A673 (cell line): ENCODE results near the gene CDK5RAP2. TPM values are rescaled to one million over a fixed set of nuclear protein-coding genes. Genes with fewer than 3 reads are reported as not detected.
A peak's percentile ranks its signal among the peaks of the same experiment; 100 is the strongest.

Experiments
- BruUV-seq: library from RNA; stranded (reverse); fragments of 400-500 nt; replicated peaks from 2 replicates; lab custom pipeline; 2021; lab: Mats Ljungman, UMichigan
- CTCF ChIA-PET: fragments of 300-600 bp; sonication (Branson Sonifier 250); formaldehyde crosslinking; loops from one replicate; lab custom pipeline; 2022; ENCODE audit warnings: antibody characterized with exemption; lab: Charles Lee
- POLR2A ChIA-PET: fragments of 300-600 bp; sonication (Branson Sonifier 250); formaldehyde crosslinking; loops from one replicate; lab custom pipeline; 2022; ENCODE audit warnings: antibody characterized with exemption; ENCODE audit not compliant: low non-redundant PET; lab: Charles Lee
- DNase-seq: peaks from one replicate; pipeline ENCODE4 v3.0.0-alpha.2; 2015; ENCODE audit warnings: low spot score
- H3K27ac ChIP-seq: fragments of 200-600 bp; sonication (generic); 2 replicates; pipeline ENCODE4 v1.5.1; 2016; ENCODE audit warnings: mixed run types, low read depth, mild to moderate bottlenecking, mixed read lengths, antibody characterized with exemption, low read length; ENCODE audit not compliant: poor library complexity, severe bottlenecking
- H3K27me3 ChIP-seq: fragments of 200-600 bp; sonication (generic); replicated peaks from 2 replicates; pipeline ENCODE4 v1.6.1; 2017; ENCODE audit warnings: mixed run types, low read depth, mild to moderate bottlenecking, mixed read lengths, antibody characterized with exemption, low read length; ENCODE audit not compliant: insufficient read depth, poor library complexity
- H3K36me3 ChIP-seq: fragments of 200-600 bp; sonication (generic); 2 replicates; pipeline ENCODE4 v1.6.1; 2016; ENCODE audit warnings: mixed run types, mild to moderate bottlenecking, mixed read lengths, antibody characterized with exemption, low read length; ENCODE audit not compliant: insufficient read depth, poor library complexity, severe bottlenecking
- H3K4me1 ChIP-seq: fragments of 200-600 bp; sonication (generic); 2 replicates; pipeline ENCODE4 v1.6.1; 2017; ENCODE audit warnings: mixed run types, mild to moderate bottlenecking, mixed read lengths, antibody characterized with exemption, low read length; ENCODE audit not compliant: insufficient read depth, poor library complexity, severe bottlenecking
- H3K4me3 ChIP-seq: fragments of 200-600 bp; sonication (generic); 2 replicates; pipeline ENCODE4 v1.5.1; 2016; ENCODE audit warnings: low read depth, mixed run types, mild to moderate bottlenecking, mixed read lengths, low read length; ENCODE audit not compliant: poor library complexity, severe bottlenecking
- H3K9me3 ChIP-seq: fragments of 200-600 bp; sonication (generic); 2 replicates; pipeline ENCODE4 v1.6.1; 2016; ENCODE audit warnings: mixed run types, low read depth, mild to moderate bottlenecking, mixed read lengths, antibody characterized with exemption, low read length; ENCODE audit not compliant: poor library complexity, severe bottlenecking
- EZH2 ChIP-seq: fragments of 200-600 bp; sonication (generic); IDR thresholded peaks from 2 replicates; pipeline ENCODE4 v1.6.1; 2017; ENCODE audit warnings: borderline replicate concordance, low read depth, mild to moderate bottlenecking, mixed read lengths, antibody characterized with exemption, low read length; ENCODE audit not compliant: poor library complexity, severe bottlenecking
- intact Hi-C: fragments of 100-400 bp; cut with micrococcal nuclease; formaldehyde crosslinking; loops from one replicate; pipeline ENCODE4 v1.10.0; 2022; ENCODE audit not compliant: unreplicated experiment
- total RNA-seq: library from RNA; stranded (reverse); gene quantifications from 2 replicates; pipeline ENCODE4 v1.2.3, GENCODE V29; 2021
- TF ChIP-seq, protein P1 (sequence below): fragments of 300-800, 200-600 bp; sonication (generic); conservative IDR thresholded peaks from 2 replicates; pipeline ENCODE4 v1.5.1; 2017; ENCODE audit warnings: low read depth, mild to moderate bottlenecking, antibody characterized with exemption, low read length, moderate library complexity, mixed read lengths

The CDK5RAP2 gene
- total RNA-seq, 1 experiment from 2014 or later = 94.5 TPM

DNA sequence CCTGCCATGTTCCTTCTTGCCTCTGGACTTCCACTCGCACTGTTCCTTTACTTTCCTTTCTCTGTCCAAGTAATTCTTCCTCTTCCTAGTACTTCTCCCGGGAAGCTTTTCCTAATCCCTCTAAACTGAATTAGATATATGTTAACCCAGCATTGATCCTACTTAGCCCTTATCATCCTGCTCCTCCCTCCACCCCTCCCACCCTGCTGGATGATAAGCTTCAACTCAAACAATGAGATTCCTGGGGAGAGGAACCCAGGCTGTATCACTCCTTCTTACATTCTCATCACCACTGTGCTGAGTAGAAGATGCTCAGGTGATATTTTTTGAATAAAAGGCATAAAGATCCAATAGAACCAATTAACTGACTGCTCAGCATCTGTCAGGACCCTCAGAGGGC is 45.7 kb downstream of the CDK5RAP2 start:
- H3K27me3 ChIP-seq = no peaks in the 10 kb centered on the region
- TF ChIP-seq, protein P1, sequence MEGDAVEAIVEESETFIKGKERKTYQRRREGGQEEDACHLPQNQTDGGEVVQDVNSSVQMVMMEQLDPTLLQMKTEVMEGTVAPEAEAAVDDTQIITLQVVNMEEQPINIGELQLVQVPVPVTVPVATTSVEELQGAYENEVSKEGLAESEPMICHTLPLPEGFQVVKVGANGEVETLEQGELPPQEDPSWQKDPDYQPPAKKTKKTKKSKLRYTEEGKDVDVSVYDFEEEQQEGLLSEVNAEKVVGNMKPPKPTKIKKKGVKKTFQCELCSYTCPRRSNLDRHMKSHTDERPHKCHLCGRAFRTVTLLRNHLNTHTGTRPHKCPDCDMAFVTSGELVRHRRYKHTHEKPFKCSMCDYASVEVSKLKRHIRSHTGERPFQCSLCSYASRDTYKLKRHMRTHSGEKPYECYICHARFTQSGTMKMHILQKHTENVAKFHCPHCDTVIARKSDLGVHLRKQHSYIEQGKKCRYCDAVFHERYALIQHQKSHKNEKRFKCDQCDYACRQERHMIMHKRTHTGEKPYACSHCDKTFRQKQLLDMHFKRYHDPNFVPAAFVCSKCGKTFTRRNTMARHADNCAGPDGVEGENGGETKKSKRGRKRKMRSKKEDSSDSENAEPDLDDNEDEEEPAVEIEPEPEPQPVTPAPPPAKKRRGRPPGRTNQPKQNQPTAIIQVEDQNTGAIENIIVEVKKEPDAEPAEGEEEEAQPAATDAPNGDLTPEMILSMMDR = no peak
- TF ChIP-seq EZH2 = no peak
- intact Hi-C loops = no loop called here
- ChIA-PET CTCF (no interaction called here), POLR2A (no interaction called here)
- H3K4me3 ChIP-seq = no peak overlapping the region
- DNase-seq = no peak
- peaks cover 33% of the 10 kb centered on the region for H3K4me1 ChIP-seq
- no TSS peak for BruUV-seq
- H3K36me3 ChIP-seq = peaks cover 72% of the 10 kb centered on the region
- no peak overlapping the region for H3K27ac ChIP-seq
- H3K9me3 ChIP-seq = no peaks in the 10 kb centered on the region

DNA sequence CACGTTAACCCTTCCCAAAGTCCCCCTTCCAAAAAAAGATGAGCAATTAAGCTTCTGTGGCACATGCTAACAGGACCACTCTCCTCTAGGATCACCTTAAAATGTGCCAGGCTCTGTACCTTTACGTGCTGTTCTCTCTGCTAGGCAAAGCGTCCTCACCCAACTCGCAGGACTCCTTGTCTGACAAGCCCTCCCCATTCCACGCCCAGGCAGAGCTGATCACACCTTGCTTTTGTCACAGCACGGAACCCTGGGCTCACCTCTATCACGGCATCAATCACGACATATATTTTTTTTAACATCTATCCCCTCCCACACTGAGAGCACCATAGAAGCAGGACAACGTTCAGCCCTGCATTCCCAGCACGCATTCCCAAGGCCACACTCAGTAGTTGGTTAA is 47.1 kb downstream of the CDK5RAP2 start:
- no peaks in the 10 kb centered on the region for H3K27me3 ChIP-seq
- no TSS peak for BruUV-seq
- no peak overlapping the region for H3K4me3 ChIP-seq
- TF ChIP-seq, protein P1 = no peak
- no peak for TF ChIP-seq EZH2
- peaks cover 80% of the 10 kb centered on the region for H3K36me3 ChIP-seq
- H3K4me1 ChIP-seq = peaks cover 21% of the 10 kb centered on the region
- no peaks in the 10 kb centered on the region for H3K9me3 ChIP-seq
- POLR2A ChIA-PET = no interaction called here
- CTCF ChIA-PET = no interaction called here
- no peak for DNase-seq
- no peak overlapping the region for H3K27ac ChIP-seq
- intact Hi-C loops = no loop called here

DNA sequence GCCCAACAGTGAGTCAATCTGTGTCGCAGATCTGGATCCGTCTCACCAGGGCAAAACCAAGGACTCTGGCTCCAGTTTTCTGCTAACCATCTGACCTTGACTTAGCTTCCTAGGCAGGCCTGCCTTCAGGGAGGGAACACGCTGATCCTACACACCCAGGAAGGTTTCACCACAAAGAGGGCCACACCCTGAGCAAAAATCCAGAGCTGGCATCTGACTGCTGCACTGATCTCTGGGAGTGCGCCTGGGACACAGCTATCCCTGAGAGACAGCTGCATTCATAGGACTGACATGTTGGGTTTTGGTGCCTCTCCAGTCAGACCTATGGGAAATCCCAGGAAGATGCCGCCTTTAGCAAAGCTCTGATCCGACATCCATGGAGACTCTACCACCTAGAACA is 47.5 kb downstream of the CDK5RAP2 start:
- H3K27me3 ChIP-seq = no peaks in the 10 kb centered on the region
- DNase-seq = peak; percentile 11
- POLR2A ChIA-PET = no interaction called here
- no TSS peak for BruUV-seq
- H3K36me3 ChIP-seq = peaks cover 81% of the 10 kb centered on the region
- no peak overlapping the region for H3K27ac ChIP-seq
- intact Hi-C loops = no loop called here
- TF ChIP-seq, protein P1 = no peak
- no peak for TF ChIP-seq EZH2
- H3K4me3 ChIP-seq = no peak overlapping the region
- H3K9me3 ChIP-seq = no peaks in the 10 kb centered on the region
- H3K4me1 ChIP-seq = peaks cover 17% of the 10 kb centered on the region
- CTCF ChIA-PET = interaction anchor here (0.6 kb wide), 1 partner anchor 22 kb away, joined by 3 read pairs; no protein-coding TSS in a partner anchor
